Measurements from ENCODE around the gene UGT2B10. TPM values are rescaled to one million over a fixed set of nuclear protein-coding genes. Genes with fewer than 3 reads are reported as not detected.

UGT2B10 gene
- total and polyA plus RNA-seq, 2 donors (not counting 3 experiments of a cell fraction or from before 2014, with no cell fraction given), result not detected

DNA sequence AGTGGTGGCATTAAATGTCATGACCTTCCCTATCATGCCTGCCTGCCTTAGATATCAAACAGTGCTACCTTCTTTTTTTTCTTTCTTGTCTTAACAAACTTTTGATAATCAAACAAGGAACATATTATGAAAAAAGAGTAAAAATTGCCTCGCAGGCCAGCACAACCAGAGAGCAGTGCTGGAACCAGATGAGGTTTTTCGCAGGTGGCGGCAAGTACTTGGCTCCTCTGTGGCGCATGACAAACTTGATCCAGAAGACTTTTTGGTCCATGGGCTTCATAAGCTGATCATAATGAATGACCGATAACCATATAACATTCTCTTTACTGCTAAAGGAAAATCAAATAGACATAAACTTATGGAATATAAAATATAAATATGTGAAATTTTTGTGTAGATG is 61.8 kb downstream of the UGT2B10 start:
- ChIA-PET POLR2A (no interaction called here), CTCF (no interaction called here)
- H3K4me1 ChIP-seq (ENCODE audit: control insufficient read depth, extremely low read depth, insufficient read depth, low read length), result no peaks in the 10 kb centered on the region
- TF ChIP-seq POLR2AphosphoS5 (IDR thresholded peaks at IDR 0.05; ENCODE audit: insufficient read depth, low read depth, low read length) (no peak), MYC (IDR thresholded peaks at IDR 0.05; ENCODE audit: low read depth, low read length) (no peak), POLR2A (IDR thresholded peaks at IDR 0.05; ENCODE audit: low read depth, low read length) (no peak), FOS (IDR thresholded peaks at IDR 0.05; ENCODE audit: borderline replicate concordance, insufficient read depth, low read length) (no peak), JUN (IDR thresholded peaks at IDR 0.05; ENCODE audit: borderline replicate concordance, insufficient read depth, insufficient read length, low read depth) (no peak), MAX (IDR thresholded peaks at IDR 0.05; ENCODE audit: insufficient read depth, insufficient read length) (no peak)
- no peak overlapping the region for H3K27ac ChIP-seq (ENCODE audit: insufficient read depth, low read depth, low read length)
- no peaks in the 10 kb centered on the region for H4K20me1 ChIP-seq (replicated peaks; ENCODE audit: control insufficient read depth, extremely low read depth, insufficient read depth, low read length)
- FAIRE-seq (no peak), DNase-seq (ENCODE audit: low read depth, low spot score) (no peak)
- H3K4me2 ChIP-seq (ENCODE audit: insufficient read depth, low read length), result no peak overlapping the region
- no TSS peak for BruUV-seq (replicated peaks)
- no peaks in the 10 kb centered on the region for H3K9me1 ChIP-seq (replicated peaks; ENCODE audit: control insufficient read depth, extremely low read depth, insufficient read depth, low read length)
- intact Hi-C loops (cut with micrococcal nuclease) (no loop called here), dilution Hi-C loops (cut with MboI; ENCODE audit: extremely low pct_ligation_motif_present, low sequenced_read_pairs) (no loop called here)
- H3K9ac ChIP-seq (replicated peaks; ENCODE audit: extremely low read depth, insufficient read depth, low read length), result no peak overlapping the region
- H3K79me2 ChIP-seq (ENCODE audit: control insufficient read depth, insufficient read depth, low read length), result no peaks in the 10 kb centered on the region
- no peaks in the 10 kb centered on the region for H3K27me3 ChIP-seq (ENCODE audit: control insufficient read depth in 2 of 2, insufficient read depth in 2 of 2, low read length in 2 of 2)
- H3K9me3 ChIP-seq (replicated peaks; ENCODE audit: control insufficient read depth, insufficient read depth, low read length), result no peaks in the 10 kb centered on the region
- no peak overlapping the region for H3K4me3 ChIP-seq (replicated peaks in 1 of 3; ENCODE audit: insufficient read depth in 1 of 3, low read depth in 1 of 3, low read length in 3 of 3)
- no peak overlapping the region for H2AFZ ChIP-seq (ENCODE audit: low read depth, low read length)
- H3K36me3 ChIP-seq (ENCODE audit: control insufficient read depth in 2 of 2, extremely low read depth in 1 of 2, insufficient read depth in 2 of 2, low read length in 2 of 2), result no peaks in the 10 kb centered on the region

- no peak for TF ChIP-seq GATA2 (IDR thresholded peaks at IDR 0.05; ENCODE audit: insufficient read depth, insufficient read length, low read depth, low read length)
- TF ChIP-seq CTCF (IDR thresholded peaks at IDR 0.05; ENCODE audit: extremely low read depth in 1 of 2, insufficient read depth in 1 of 2, low read depth in 1 of 2, low read length in 2 of 2), result no peak
- TF ChIP-seq MAX (IDR thresholded peaks at IDR 0.05; ENCODE audit: insufficient read depth, insufficient read length), result no peak
- TF ChIP-seq FOS (IDR thresholded peaks at IDR 0.05; ENCODE audit: borderline replicate concordance, insufficient read depth, low read length), result no peak
- no peak for TF ChIP-seq MYC (IDR thresholded peaks at IDR 0.05; ENCODE audit: low read depth, low read length)
- TF ChIP-seq EZH2 (IDR thresholded peaks at IDR 0.05; ENCODE audit: borderline replicate concordance, low read depth, low read length, severe bottlenecking), result no peak
- no peak for TF ChIP-seq POLR2AphosphoS5 (IDR thresholded peaks at IDR 0.05; ENCODE audit: insufficient read depth, low read depth, low read length)
- no peak for TF ChIP-seq JUN (IDR thresholded peaks at IDR 0.05; ENCODE audit: borderline replicate concordance, insufficient read depth, insufficient read length, low read depth)
- TF ChIP-seq POLR2A (IDR thresholded peaks at IDR 0.05; ENCODE audit: low read depth, low read length), result no peak
- BruUV-seq (replicated peaks), result no TSS peak
- H3K27me3 ChIP-seq (ENCODE audit: control insufficient read depth in 2 of 2, insufficient read depth in 2 of 2, low read length in 2 of 2), result no peaks in the 10 kb centered on the region
- ChIA-PET POLR2A (no interaction called here), CTCF (no interaction called here)
- H2AFZ ChIP-seq (ENCODE audit: low read depth, low read length), result no peak overlapping the region
- no peak overlapping the region for H3K4me3 ChIP-seq (replicated peaks in 1 of 3; ENCODE audit: insufficient read depth in 1 of 3, low read depth in 1 of 3, low read length in 3 of 3)
- H3K9me1 ChIP-seq (replicated peaks; ENCODE audit: control insufficient read depth, extremely low read depth, insufficient read depth, low read length), result no peaks in the 10 kb centered on the region
- no peaks in the 10 kb centered on the region for H3K79me2 ChIP-seq (ENCODE audit: control insufficient read depth, insufficient read depth, low read length)
- no peaks in the 10 kb centered on the region for H4K20me1 ChIP-seq (replicated peaks; ENCODE audit: control insufficient read depth, extremely low read depth, insufficient read depth, low read length)
- FAIRE-seq (no peak), DNase-seq (ENCODE audit: low read depth, low spot score) (no peak)
- dilution Hi-C loops (cut with MboI; ENCODE audit: extremely low pct_ligation_motif_present, low sequenced_read_pairs), result no loop called here
- H3K27ac ChIP-seq (ENCODE audit: insufficient read depth, low read depth, low read length), result no peak overlapping the region
- no peaks in the 10 kb centered on the region for H3K4me1 ChIP-seq (ENCODE audit: control insufficient read depth, extremely low read depth, insufficient read depth, low read length)
- intact Hi-C loops (cut with micrococcal nuclease), result no loop called here
- no peak overlapping the region for H3K9ac ChIP-seq (replicated peaks; ENCODE audit: extremely low read depth, insufficient read depth, low read length)
- no peaks in the 10 kb centered on the region for H3K9me3 ChIP-seq (replicated peaks; ENCODE audit: control insufficient read depth, insufficient read depth, low read length)
- no peaks in the 10 kb centered on the region for H3K36me3 ChIP-seq (ENCODE audit: control insufficient read depth in 2 of 2, extremely low read depth in 1 of 2, insufficient read depth in 2 of 2, low read length in 2 of 2)
- H3K4me2 ChIP-seq (ENCODE audit: insufficient read depth, low read length), result no peak overlapping the region
Observed at GRCh38 chr4:68878048-68878447, 62.3 kb downstream of the UGT2B10 start.
